K562 (cell line): ENCODE data around the gene TMEM222. TPM values are rescaled to one million over a fixed set of nuclear protein-coding genes. Genes with fewer than 3 reads are reported as not detected.
A peak's percentile ranks its signal among the peaks of the same experiment; 100 is the strongest.

Source experiments
- ESRRA ChIP-seq: fragments of 450-650 bp; IDR thresholded peaks from 2 replicates; pipeline ENCODE4 v1.6.1; 2014; ENCODE audit warnings: low read depth, mild to moderate bottlenecking, moderate library complexity, borderline replicate concordance
- FOXA1 ChIP-seq: fragments of 450-650 bp; IDR thresholded peaks from 2 replicates; pipeline ENCODE4 v1.6.1; 2016; ENCODE audit warnings: mild to moderate bottlenecking, borderline replicate concordance
- MTA1 ChIP-seq: fragments of 450-650 bp; IDR thresholded peaks from 2 replicates; pipeline ENCODE4 v1.6.1; 2017; ENCODE audit warnings: borderline replicate concordance
- MTF1 ChIP-seq: fragments of 250-450 bp; sonication (Bioruptor Pico); IDR thresholded peaks from 2 replicates; pipeline ENCODE4 v1.9.0; 2021; ENCODE audit warnings: moderate library complexity, mild to moderate bottlenecking, inconsistent platforms, borderline replicate concordance
- MYBL2 ChIP-seq, 2 experiments: fragments of 450-650 bp in 1 of 2; sonication (generic) in 1 of 2; formaldehyde crosslinking in 1 of 2; IDR thresholded peaks; 2 replicates each; pipeline versions ENCODE4 v1.6.1 to v1.8.1; 2017 to 2022; ENCODE audit warnings: borderline replicate concordance in 1 of 2, inconsistent platforms in 1 of 2, low read depth in 1 of 2, mild to moderate bottlenecking in 1 of 2, missing genetic modification reagents in 1 of 2, moderate library complexity in 1 of 2
- NFYB ChIP-seq: IDR thresholded peaks from 2 replicates; pipeline ENCODE4 v1.6.1; 2011; ENCODE audit warnings: mild to moderate bottlenecking, moderate library complexity; ENCODE audit not compliant: insufficient read length; ENCODE audit errors: extremely low read depth
- NRF1 ChIP-seq, 2 experiments: fragments of 450-650 bp; IDR thresholded peaks in 1 of 2; conservative IDR thresholded peaks in 1 of 2; 2 replicates each; pipeline ENCODE4 v1.6.1; 2014; ENCODE audit warnings: mild to moderate bottlenecking in 2 of 2
- RAD21 ChIP-seq, 2 experiments: fragments of 250-450 bp in 1 of 2; fragments of 450-650 bp in 1 of 2; sonication (Bioruptor Pico) in 1 of 2; formaldehyde crosslinking in 1 of 2; IDR thresholded peaks in 1 of 2; conservative IDR thresholded peaks in 1 of 2; 2 replicates each; pipeline versions ENCODE4 v1.4.0 to v1.8.0; 2020 to 2022; ENCODE audit warnings: mild to moderate bottlenecking in 2 of 2, moderate library complexity in 1 of 2
- SRSF3 ChIP-seq: fragments of 200-400 bp; formaldehyde crosslinking; IDR thresholded peaks from 2 replicates; pipeline ENCODE4 v1.6.1; 2016; ENCODE audit warnings: mild to moderate bottlenecking, low read length, moderate library complexity; ENCODE audit not compliant: insufficient read depth
- TRIM24 ChIP-seq, 2 experiments: fragments of 450-650 bp; IDR thresholded peaks; 2 replicates each; pipeline ENCODE4 v1.6.1; 2016
- ZNF146 ChIP-seq: IDR thresholded peaks from one replicate; pipeline ENCODE4 v1.6.1; 2018; ENCODE audit warnings: missing compliant biosample characterization; ENCODE audit not compliant: unreplicated experiment
- ZNF644 ChIP-seq: fragments of 200-800 bp; sonication (Bioruptor generic); IDR thresholded peaks from 2 replicates; pipeline ENCODE4 v1.6.1; 2016; ENCODE audit warnings: low read depth, missing genetic modification characterization, missing compliant biosample characterization
- ZNF696 ChIP-seq: fragments of 250-450 bp; sonication (Bioruptor Pico); conservative IDR thresholded peaks from 2 replicates; pipeline ENCODE4 v1.4.0; 2020; ENCODE audit warnings: mild to moderate bottlenecking, moderate library complexity
- ZNF707 ChIP-seq: fragments of 250-450 bp; sonication (Bioruptor Pico); conservative IDR thresholded peaks from 2 replicates; pipeline ENCODE4 v1.8.0; 2022; ENCODE audit warnings: inconsistent platforms, mild to moderate bottlenecking, moderate library complexity
- ZNF79 ChIP-seq: fragments of 250-450 bp; sonication (Bioruptor Pico); IDR thresholded peaks from 2 replicates; pipeline ENCODE4 v1.4.0; 2020; ENCODE audit warnings: low read depth, mild to moderate bottlenecking, moderate library complexity
- polyA plus RNA-seq, 8 experiments: library from polyadenylated mRNA; depleted of rRNA in 4 of 8; stranded (reverse) in 5 of 8; unstranded in 3 of 8; fragments of >200 nt; fragmentation: Nextera tagmentation in 2 of 8; fragmentation: Illumina TruSeq in 1 of 8; extraction: Ambion mirVana in 2 of 8; extraction: Trizol in 1 of 8; gene quantifications; 2 replicates each; pipeline versions ENCODE4 v1.2.1 to v1.2.3, GENCODE V29; 2011 to 2014; ENCODE audit warnings: inconsistent platforms in 1 of 8, missing spikeins in 1 of 8
- total RNA-seq, 7 experiments: library from RNA; depleted of rRNA in 6 of 7; stranded (reverse); fragments of >200 nt in 6 of 7; fragmentation: Illumina TruSeq in 2 of 7; extraction: Trizol in 2 of 7; gene quantifications; 2 replicates each; pipeline versions ENCODE4 v1.2.1 to v1.2.3, GENCODE V29; 2011 to 2021; ENCODE audit warnings: low replicate concordance in 1 of 7
- TF ChIP-seq, protein P1 (sequence below), 2 experiments: fragments of 450-650 bp; formaldehyde crosslinking in 1 of 2; IDR thresholded peaks; 2 replicates each; pipeline versions ENCODE4 v1.4.0 to v1.6.1; 2014 to 2020; ENCODE audit warnings: mild to moderate bottlenecking in 2 of 2, borderline replicate concordance in 1 of 2, low read depth in 1 of 2
- TF ChIP-seq, protein P2 (sequence below): fragments of 450-650 bp; IDR thresholded peaks from 2 replicates; pipeline ENCODE4 v1.6.1; 2016; ENCODE audit warnings: antibody characterized with exemption

The TMEM222 gene
- total and polyA plus RNA-seq, 9 of the 15 experiments (the other 6 are each of a cell fraction or from before 2014, with no cell fraction given) = 6.9 to 48.0 (median 32.8) TPM

DNA sequence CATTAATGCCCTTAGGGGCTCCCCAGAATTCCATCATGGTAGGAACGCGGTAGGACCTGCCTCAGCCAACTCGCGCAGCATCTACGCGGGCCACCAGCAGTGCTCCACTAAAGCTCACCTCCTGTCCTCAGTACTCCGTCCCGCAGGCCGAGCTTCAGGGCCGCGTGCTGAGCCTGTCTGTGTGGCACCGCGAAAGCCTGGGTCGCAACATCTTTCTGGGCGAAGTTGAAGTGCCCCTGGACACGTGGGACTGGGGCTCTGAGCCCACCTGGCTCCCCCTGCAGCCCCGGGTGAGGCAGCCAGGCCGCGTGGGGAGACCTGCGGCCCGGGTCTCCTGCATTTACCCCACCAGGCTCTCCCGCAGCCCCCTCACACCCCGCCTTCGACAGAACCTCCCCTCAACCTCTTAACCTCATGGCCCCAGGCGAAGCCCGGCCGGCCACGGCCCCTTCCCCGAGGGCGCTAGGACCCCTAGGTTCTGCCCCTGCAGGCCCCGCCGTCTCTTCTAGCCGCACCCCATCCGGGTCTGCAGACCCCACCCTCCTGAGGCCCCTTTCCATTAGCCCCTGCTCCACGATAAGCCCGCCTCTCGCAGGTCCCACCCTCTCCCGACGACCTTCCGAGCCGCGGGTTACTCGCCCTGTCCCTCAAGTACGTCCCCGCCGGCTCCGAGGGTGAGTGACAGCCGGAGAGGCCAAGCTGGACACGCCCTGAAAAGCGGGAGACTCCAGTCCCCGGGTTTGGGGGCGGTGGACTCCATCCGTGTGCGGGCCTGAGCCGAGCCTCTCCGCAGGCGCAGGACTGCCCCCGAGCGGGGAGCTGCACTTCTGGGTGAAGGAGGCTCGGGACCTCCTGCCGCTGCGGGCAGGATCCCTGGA, 28.9 kb downstream of the TMEM222 start (continued):
- TF ChIP-seq, protein P1, sequence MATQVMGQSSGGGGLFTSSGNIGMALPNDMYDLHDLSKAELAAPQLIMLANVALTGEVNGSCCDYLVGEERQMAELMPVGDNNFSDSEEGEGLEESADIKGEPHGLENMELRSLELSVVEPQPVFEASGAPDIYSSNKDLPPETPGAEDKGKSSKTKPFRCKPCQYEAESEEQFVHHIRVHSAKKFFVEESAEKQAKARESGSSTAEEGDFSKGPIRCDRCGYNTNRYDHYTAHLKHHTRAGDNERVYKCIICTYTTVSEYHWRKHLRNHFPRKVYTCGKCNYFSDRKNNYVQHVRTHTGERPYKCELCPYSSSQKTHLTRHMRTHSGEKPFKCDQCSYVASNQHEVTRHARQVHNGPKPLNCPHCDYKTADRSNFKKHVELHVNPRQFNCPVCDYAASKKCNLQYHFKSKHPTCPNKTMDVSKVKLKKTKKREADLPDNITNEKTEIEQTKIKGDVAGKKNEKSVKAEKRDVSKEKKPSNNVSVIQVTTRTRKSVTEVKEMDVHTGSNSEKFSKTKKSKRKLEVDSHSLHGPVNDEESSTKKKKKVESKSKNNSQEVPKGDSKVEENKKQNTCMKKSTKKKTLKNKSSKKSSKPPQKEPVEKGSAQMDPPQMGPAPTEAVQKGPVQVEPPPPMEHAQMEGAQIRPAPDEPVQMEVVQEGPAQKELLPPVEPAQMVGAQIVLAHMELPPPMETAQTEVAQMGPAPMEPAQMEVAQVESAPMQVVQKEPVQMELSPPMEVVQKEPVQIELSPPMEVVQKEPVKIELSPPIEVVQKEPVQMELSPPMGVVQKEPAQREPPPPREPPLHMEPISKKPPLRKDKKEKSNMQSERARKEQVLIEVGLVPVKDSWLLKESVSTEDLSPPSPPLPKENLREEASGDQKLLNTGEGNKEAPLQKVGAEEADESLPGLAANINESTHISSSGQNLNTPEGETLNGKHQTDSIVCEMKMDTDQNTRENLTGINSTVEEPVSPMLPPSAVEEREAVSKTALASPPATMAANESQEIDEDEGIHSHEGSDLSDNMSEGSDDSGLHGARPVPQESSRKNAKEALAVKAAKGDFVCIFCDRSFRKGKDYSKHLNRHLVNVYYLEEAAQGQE (IDR thresholded peaks at IDR 0.05; ENCODE audit: borderline replicate concordance) = peak; percentile 61
- TF ChIP-seq, protein P1 (CRISPR knock-in tag; IDR thresholded peaks at IDR 0.05; ENCODE audit: low read depth) = no peak
- TF ChIP-seq MTA1 (no peak), ZNF79 (CRISPR knock-in tag) (no peak), ZNF696 (CRISPR knock-in tag) (no peak), MTF1 (CRISPR knock-in tag) (no peak), ZNF707 (CRISPR knock-in tag) (no peak), FOXA1 (no peak), NFYB (no peak), ZNF146 (CRISPR knock-in tag) (no peak), RAD21 (CRISPR knock-in tag; conservative IDR thresholded peaks at IDR 0.05 in 1 of 2, IDR thresholded peaks at IDR 0.05 in 1 of 2) (peak in 1 of 2 experiments; percentile 67; a peak in 2 of 4 replicates), ZNF644 (no peak), ESRRA (0 out of 2 replicates have a peak, but pooled peaks have one; percentile 27), TRIM24 (IDR thresholded peaks at IDR 0.05) (no peak), MYBL2 (IDR thresholded peaks at IDR 0.05; ENCODE audit: low read depth) (no peak), MYBL2 (CRISPR knock-in tag; IDR thresholded peaks at IDR 0.05; ENCODE audit: borderline replicate concordance) (no peak), NRF1 (conservative IDR thresholded peaks at IDR 0.05 in 1 of 2, IDR thresholded peaks at IDR 0.05 in 1 of 2) (peak; percentile 84 to 86), SRSF3 (no peak)
- TF ChIP-seq, protein P2, sequence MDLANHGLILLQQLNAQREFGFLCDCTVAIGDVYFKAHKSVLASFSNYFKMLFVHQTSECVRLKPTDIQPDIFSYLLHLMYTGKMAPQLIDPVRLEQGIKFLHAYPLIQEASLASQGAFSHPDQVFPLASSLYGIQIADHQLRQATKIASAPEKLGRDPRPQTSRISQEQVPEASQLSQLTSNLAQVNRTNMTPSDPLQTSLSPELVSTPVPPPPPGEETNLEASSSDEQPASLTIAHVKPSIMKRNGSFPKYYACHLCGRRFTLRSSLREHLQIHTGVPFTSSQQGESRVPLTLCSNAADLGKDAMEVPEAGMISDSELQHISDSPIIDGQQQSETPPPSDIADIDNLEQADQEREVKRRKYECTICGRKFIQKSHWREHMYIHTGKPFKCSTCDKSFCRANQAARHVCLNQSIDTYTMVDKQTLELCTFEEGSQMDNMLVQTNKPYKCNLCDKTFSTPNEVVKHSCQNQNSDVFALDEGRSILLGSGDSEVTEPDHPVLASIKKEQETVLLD = 0 out of 2 replicates have a peak, but pooled peaks have one; percentile 8
